PC-3 (cell line): ENCODE measurements around the gene RNU1-3. TPM values are rescaled to one million over a fixed set of nuclear protein-coding genes. Genes with fewer than 3 reads are reported as not detected.
A peak's percentile ranks its signal among the peaks of the same experiment; 100 is the strongest.
"Not testable (repeated sequence)": the region's sequence is repeated elsewhere in the genome, so short reads cannot be mapped to it uniquely, and the experiment has no call there.

ENCODE experiments used
- ATAC-seq: fragments of 200-7000 bp; cut with Tn5 transposase; 2 replicates; pipeline ENCODE4 v1.9.1; 2020; ENCODE audit warnings: mild to moderate bottlenecking, moderate library complexity
- BruUV-seq: library from RNA; stranded (reverse); fragments of 400-500 nt; replicated peaks from 2 replicates; lab custom pipeline; 2021; lab: Mats Ljungman, UMichigan
- CTCF ChIA-PET: fragments of 300-600 bp; sonication (Branson Sonifier 250); formaldehyde crosslinking; loops from one replicate; lab custom pipeline; 2022; ENCODE audit warnings: antibody characterized with exemption; lab: Charles Lee
- POLR2A ChIA-PET: fragments of 300-600 bp; sonication (Branson Sonifier 250); formaldehyde crosslinking; loops from one replicate; lab custom pipeline; 2022; ENCODE audit warnings: antibody characterized with exemption; ENCODE audit not compliant: unreplicated experiment; lab: Charles Lee
- DNase-seq: peaks from one replicate; pipeline ENCODE4 v3.0.0-alpha.2; 2015
- H2AFZ ChIP-seq: fragments of 300-600 bp; sonication (generic); 2 replicates; pipeline ENCODE4 v1.6.0; 2016; ENCODE audit warnings: antibody characterized with exemption, low read length
- H3F3A ChIP-seq: fragments of 300-600 bp; sonication (generic); one replicate; pipeline ENCODE4 v1.6.0; 2017; ENCODE audit warnings: antibody characterized with exemption, low read length, control low read depth, mild to moderate bottlenecking; ENCODE audit not compliant: unreplicated experiment
- H3K27ac ChIP-seq: fragments of 300-600 bp; sonication (generic); 2 replicates; pipeline ENCODE4 v1.5.1; 2016; ENCODE audit warnings: mild to moderate bottlenecking, low read length
- H3K27me3 ChIP-seq: fragments of 300-600 bp; sonication (generic); 2 replicates; pipeline ENCODE4 v1.6.1; 2016; ENCODE audit warnings: low read length, mixed read lengths
- H3K36me3 ChIP-seq: fragments of 300-600 bp; sonication (generic); 2 replicates; pipeline ENCODE4 v1.6.1; 2016; ENCODE audit warnings: low read depth, mixed run types, low read length, mixed read lengths
- H3K4me1 ChIP-seq: fragments of 300-600 bp; sonication (generic); 2 replicates; pipeline ENCODE4 v1.5.1; 2016; ENCODE audit warnings: low read length; ENCODE audit not compliant: insufficient read depth
- H3K4me2 ChIP-seq: fragments of 300-600 bp; sonication (generic); 2 replicates; pipeline ENCODE4 v1.6.0; 2016; ENCODE audit warnings: low read length
- H3K4me3 ChIP-seq: fragments of 300-600 bp; sonication (generic); 2 replicates; pipeline ENCODE4 v1.5.1; 2016; ENCODE audit warnings: mild to moderate bottlenecking, low read length, mixed read lengths
- H3K79me2 ChIP-seq: fragments of 300-600 bp; sonication (generic); 2 replicates; pipeline ENCODE4 v1.6.1; 2017; ENCODE audit warnings: low read length, mixed read lengths
- H3K9ac ChIP-seq: fragments of 300-600 bp; sonication (generic); 2 replicates; pipeline ENCODE4 v1.6.0; 2016; ENCODE audit warnings: mild to moderate bottlenecking, low read length
- H3K9me2 ChIP-seq: fragments of 300-600 bp; sonication (generic); replicated peaks from 2 replicates; pipeline ENCODE4 v1.6.1; 2016; ENCODE audit warnings: mixed run types, low read length, mixed read lengths
- H3K9me3 ChIP-seq: fragments of 300-600 bp; sonication (generic); 2 replicates; pipeline ENCODE4 v1.6.1; 2016; ENCODE audit warnings: low read length, mixed read lengths
- H4K20me1 ChIP-seq: fragments of 300-600 bp; sonication (generic); 2 replicates; pipeline ENCODE4 v1.6.1; 2016; ENCODE audit warnings: low read length, mixed read lengths
- intact Hi-C: fragments of 100-400 bp; cut with micrococcal nuclease; formaldehyde crosslinking; loops from 2 replicates; pipeline ENCODE4 v1.9.0; 2023
- total RNA-seq: library from RNA; depleted of rRNA; stranded (reverse); fragments of >200 nt; gene quantifications from 2 replicates; pipeline ENCODE4 v1.2.3, GENCODE V29; 2014

RNU1-3 gene
- total RNA-seq, 1 experiment from 2014 or later: under 0.01 TPM

DNA sequence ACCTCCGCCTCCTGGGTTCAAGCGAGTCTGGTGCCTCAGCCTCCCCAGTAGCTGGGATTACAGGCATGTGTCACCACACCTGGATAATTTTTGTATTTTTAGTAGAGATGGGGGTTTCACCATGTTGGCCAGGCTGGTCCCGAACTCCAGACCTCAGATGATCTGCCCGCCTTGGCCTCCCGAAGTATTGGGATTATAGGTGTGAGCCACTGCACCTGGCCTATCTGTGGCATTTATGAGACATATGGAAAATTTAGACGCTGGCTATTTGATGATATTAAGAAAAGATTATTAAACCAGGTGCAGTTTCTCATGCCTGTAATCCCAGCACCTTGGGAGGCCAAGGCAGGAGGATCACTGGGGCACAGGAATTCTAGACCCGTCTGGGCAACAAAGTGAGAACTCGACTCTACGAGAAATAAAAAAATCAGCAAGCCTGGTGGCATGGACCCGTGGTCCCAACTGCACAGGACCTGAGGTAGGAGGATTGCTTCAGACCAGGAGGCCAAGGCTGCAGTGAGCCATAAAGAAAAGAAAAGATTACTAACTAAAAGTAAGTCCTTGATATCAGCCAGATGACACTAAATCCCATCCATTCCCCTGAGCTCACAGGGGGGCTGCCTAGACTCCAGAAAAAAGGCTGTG is 30.1 kb downstream of the RNU1-3 start:
- H3K4me1 ChIP-seq, H2AFZ ChIP-seq, H3K4me2 ChIP-seq, H3F3A ChIP-seq, BruUV-seq, ATAC-seq, H3K27me3 ChIP-seq, DNase-seq, H4K20me1 ChIP-seq, H3K4me3 ChIP-seq, POLR2A ChIA-PET, H3K9me2 ChIP-seq, H3K9ac ChIP-seq, H3K9me3 ChIP-seq, CTCF ChIA-PET, intact Hi-C loops, H3K27ac ChIP-seq: not testable (repeated sequence)
- H3K36me3 ChIP-seq: peaks cover 17% of the 10 kb centered on the region
- peaks cover 49% of the 10 kb centered on the region for H3K79me2 ChIP-seq

DNA sequence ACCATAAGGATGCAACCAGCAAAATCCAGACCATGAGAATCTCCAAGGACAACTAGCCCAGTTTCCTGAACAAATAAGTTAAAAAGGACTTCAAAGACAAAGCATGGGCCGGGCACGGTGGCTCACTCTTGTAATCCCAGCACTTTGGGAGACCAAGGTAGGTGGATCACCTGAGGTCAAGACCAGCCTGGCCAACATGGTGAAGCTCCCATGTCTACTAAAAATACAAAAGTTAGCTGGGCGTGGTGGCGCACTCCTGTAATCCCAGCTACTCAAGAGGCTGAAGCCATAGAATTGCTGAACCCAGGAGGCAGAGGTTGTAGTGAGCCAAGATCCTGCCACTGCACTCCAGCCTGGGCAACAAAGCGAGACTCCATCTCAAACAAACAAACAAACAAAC is 30.8 kb downstream of the RNU1-3 start:
- H3K9me3 ChIP-seq: not testable (repeated sequence)
- POLR2A ChIA-PET: interaction anchor here (0.6 kb wide), 2 partner anchors 875 to 918 kb away, joined by 4 to 5 read pairs; no protein-coding TSS in a partner anchor

DNA sequence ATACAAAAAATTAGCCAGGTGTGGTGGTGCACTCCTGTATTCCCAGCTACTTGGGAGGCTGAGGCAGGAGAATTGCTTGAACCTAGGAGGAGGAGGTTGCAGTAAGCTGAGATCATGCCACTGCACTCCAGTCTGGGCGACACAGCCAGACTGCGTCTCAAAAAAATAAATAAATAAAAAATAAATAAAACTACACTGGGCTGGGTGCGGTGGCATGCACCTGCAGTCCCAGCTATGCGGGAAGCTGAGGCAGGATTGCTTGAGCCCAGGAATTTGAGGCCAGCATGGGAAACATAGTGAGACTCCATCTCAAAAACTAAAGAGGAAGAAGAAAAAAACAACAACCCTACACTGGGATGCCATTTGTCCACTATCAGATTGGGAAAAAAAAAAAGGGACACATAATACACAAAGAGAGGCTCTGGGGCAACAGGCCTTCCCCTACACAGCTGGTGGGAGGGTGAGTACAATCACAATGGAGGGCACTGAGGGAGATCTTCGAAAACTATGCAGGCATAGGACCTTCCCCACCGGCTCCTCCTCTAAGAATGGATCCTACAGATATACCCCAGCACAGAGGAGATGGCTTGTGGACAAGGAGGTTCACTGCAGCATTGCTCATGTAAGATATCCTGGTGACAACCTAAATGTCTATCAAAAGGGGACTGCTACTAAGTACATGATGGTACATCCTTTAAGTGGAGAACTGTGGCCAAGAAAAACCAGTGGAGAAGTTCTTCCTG is 33.0 kb downstream of the RNU1-3 start:
- H3K9me2 ChIP-seq, H3K9ac ChIP-seq, DNase-seq, intact Hi-C loops, H4K20me1 ChIP-seq, H3K4me3 ChIP-seq, ATAC-seq, H3K27me3 ChIP-seq, BruUV-seq, H3K4me1 ChIP-seq, POLR2A ChIA-PET, H3F3A ChIP-seq, H3K4me2 ChIP-seq, CTCF ChIA-PET, H3K9me3 ChIP-seq, H3K27ac ChIP-seq, H2AFZ ChIP-seq: not testable (repeated sequence)
- H3K79me2 ChIP-seq: peaks cover 22% of the 10 kb centered on the region
- peaks cover 34% of the 10 kb centered on the region for H3K36me3 ChIP-seq

More for the DNA sequence above, 30.8 kb downstream of the RNU1-3 start:
- BruUV-seq, H3K9ac ChIP-seq, H3K4me1 ChIP-seq, intact Hi-C loops, H3K27ac ChIP-seq, CTCF ChIA-PET, DNase-seq, H3K27me3 ChIP-seq, H3F3A ChIP-seq, H4K20me1 ChIP-seq, H3K9me2 ChIP-seq, H3K4me3 ChIP-seq, H2AFZ ChIP-seq, ATAC-seq, H3K4me2 ChIP-seq: not testable (repeated sequence)
- H3K79me2 ChIP-seq: peaks cover 42% of the 10 kb centered on the region
- H3K36me3 ChIP-seq: peaks cover 23% of the 10 kb centered on the region

DNA sequence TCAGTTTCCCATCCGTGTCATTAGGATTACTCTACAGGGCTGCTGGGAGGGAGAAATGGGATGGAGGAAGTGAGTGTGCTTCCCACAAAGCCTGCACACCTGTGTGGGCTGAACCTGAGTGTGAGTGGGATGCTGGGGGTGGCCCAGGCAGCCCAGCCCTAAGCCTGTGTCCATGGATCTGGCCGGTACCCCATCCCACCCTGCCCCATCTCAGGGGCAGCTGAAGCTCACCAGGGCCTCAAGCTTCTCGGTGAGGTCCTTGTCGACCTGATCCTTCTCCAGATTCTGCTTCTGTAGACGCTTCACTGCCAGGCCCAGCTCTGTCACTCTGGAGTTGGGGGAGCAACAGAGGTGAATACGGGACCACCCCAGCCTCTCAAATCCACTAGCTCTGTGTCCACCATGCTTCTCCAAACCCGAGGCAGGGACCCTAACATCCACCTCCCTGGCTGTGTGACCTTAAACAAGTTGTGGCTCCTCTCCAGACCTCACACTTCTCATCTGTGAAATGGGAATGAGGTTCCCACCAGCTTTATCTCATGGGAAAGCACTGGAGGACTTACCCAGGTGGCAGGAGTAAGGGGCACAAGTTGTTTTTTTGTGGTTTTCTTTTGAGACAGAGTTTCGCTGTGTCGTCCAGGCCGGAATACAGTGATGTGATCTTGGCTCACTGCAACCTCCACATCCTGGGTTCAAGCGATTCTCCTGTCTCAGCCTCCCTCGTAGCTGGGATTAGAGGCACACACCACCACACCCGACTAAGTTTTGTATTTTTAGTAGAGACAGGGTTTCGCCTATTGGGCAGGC is 34.5 kb downstream of the RNU1-3 start:
- H3K4me1 ChIP-seq, H3K27me3 ChIP-seq, H4K20me1 ChIP-seq, H3K4me3 ChIP-seq, H3K4me2 ChIP-seq, DNase-seq, ATAC-seq, POLR2A ChIA-PET, H3K27ac ChIP-seq, intact Hi-C loops, H3K9ac ChIP-seq, H3K9me3 ChIP-seq, CTCF ChIA-PET, H3F3A ChIP-seq, H3K9me2 ChIP-seq, H2AFZ ChIP-seq: not testable (repeated sequence)
- Histone ChIP-seq H3K36me3 (peaks cover 40% of the 10 kb centered on the region), H3K79me2 (peaks cover 16% of the 10 kb centered on the region)
- TSS peak; percentile 13 for BruUV-seq
